Left cardiac atrium (tissue), 4 donors: Measurements from ENCODE around the gene MYMX. TPM values are rescaled to one million over a fixed set of nuclear protein-coding genes. Genes with fewer than 3 reads are reported as not detected.
A peak's percentile ranks its signal among the peaks of the same experiment; 100 is the strongest.

Experiments
- ATAC-seq, 2 donors: fragments of 200-7000 bp; cut with Tn5 transposase; one replicate each; pipeline ENCODE4 v1.9.1; 2020; ENCODE audit warnings: mild to moderate bottlenecking in 2 of 2, moderate library complexity in 2 of 2
- DNase-seq: peaks from one replicate; pipeline ENCODE4 v3.0.0-alpha.2; 2020
- intact Hi-C, 2 donors: fragments of 100-400 bp; cut with DNase I; formaldehyde crosslinking; loops; one replicate each; pipeline versions ENCODE4 v1.14.1 to v1.15.1; 2022 to 2023
- total RNA-seq, 2 donors: library from RNA; stranded (reverse); fragmentation: NEBNext Ultra II Directional; extraction: Animal tissue kit (Norgen Biotek cat#: 25700); gene quantifications; one replicate each; pipeline ENCODE4 v1.2.1, GENCODE V29; 2021
- donor health status: DM: no; HTN: yes; CAD: no.
- donor health status: DM: no; HTN: yes; CAD: no; lungs with severe emphysema.
- donor health status: DM: yes; HTN: yes; CAD: no.
- donor health status: Dilated cardiomyopathy.

Gene MYMX
- total RNA-seq, 2 donors from 2014 or later, result 2.4 to 3.8 TPM

GRCh38 chr6:44243345-44243744, 26.6 kb downstream of the MYMX start:
- DNase-seq (peak; percentile 2), ATAC-seq (no peak)
- intact Hi-C loops, result no loop called here

DNA sequence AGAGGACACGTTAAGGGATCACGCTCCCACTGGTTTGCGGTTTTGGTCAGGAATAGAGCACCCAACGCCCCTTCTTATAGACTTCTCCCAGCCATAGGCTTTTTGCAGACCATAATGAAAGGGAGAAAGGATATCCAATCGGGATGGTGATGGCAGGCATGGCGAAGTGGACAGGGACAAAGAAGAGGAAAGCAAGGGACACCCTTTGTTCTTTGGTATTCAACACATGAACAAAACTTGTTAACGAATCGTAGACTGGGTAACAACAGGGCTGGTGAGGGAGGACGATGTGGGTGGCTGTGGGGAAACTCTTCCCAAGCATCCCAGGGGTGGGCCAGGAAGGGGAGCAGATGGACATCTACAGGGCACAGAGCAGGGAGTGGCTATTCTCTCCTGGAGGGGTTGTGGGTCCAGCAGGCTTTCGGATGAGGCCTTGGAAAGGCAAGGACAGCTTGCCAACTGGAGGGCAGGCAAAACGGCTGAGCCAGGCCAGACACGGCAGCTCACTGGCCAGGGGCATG, 28.7 kb downstream of the MYMX start:
- intact Hi-C loops, result no loop called here
- ATAC-seq, result no peak
- DNase-seq, result no peak

- intact Hi-C loops, result no loop called here
Measured at GRCh38 chr6:44245912-44246662, 29.4 kb downstream of the MYMX start.

DNA sequence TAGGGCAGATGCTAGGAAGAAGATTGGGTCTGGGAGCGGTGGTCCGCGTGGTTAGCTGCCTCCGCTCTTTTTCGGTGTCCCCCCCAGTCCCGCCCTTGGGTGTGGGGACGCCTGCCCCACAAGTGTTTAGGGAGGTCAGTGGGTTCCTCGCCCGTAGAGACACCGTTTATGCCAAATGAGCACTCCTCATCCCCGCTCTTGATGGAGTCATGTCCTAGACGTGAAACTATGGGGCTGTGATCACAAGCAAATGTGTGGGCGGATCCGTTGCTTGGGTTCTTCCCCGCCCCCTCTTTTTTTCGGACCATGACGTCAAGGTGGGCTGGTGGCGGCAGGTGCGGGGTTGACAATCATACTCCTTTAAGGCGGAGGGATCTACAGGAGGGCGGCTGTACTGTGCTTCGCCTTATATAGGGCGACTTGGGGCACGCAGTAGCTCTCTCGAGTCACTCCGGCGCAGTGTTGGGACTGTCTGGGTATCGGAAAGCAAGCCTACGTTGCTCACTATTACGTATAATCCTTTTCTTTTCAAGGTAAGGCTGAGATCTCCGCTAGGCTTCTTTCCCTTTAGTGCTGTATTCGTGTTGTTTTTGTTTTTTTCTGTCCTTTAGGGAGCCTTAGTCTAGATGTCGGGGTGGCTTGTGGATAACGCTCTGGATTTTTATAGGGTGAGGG, 30.1 kb downstream of the MYMX start, which contains the start of gene HSP90AB1:
Gene HSP90AB1, plus strand, starts transcription at position 439 of the 675 bp plus-strand sequence. CDS start 1,529 bp downstream, outside the sequence.
- ATAC-seq, result peak; percentile 87 to 90
- peak; percentile 95 for DNase-seq
- intact Hi-C loops, result no loop called here

More at GRCh38 chr6:44245912-44246662, 29.4 kb downstream of the MYMX start:
- DNase-seq (peak; percentile 93), ATAC-seq (peak; percentile 81 to 86)

GRCh38 chr6:44247338-44248302, 30.9 kb downstream of the MYMX start:
- DNase-seq (peak; percentile 80), ATAC-seq (peak; percentile 45 to 54)
- intact Hi-C loops, result no loop called here

- ATAC-seq, result no peak
- no peak for DNase-seq
- intact Hi-C loops, result no loop called here
Measured at GRCh38 chr6:44248579-44248978, 31.9 kb downstream of the MYMX start.

DNA sequence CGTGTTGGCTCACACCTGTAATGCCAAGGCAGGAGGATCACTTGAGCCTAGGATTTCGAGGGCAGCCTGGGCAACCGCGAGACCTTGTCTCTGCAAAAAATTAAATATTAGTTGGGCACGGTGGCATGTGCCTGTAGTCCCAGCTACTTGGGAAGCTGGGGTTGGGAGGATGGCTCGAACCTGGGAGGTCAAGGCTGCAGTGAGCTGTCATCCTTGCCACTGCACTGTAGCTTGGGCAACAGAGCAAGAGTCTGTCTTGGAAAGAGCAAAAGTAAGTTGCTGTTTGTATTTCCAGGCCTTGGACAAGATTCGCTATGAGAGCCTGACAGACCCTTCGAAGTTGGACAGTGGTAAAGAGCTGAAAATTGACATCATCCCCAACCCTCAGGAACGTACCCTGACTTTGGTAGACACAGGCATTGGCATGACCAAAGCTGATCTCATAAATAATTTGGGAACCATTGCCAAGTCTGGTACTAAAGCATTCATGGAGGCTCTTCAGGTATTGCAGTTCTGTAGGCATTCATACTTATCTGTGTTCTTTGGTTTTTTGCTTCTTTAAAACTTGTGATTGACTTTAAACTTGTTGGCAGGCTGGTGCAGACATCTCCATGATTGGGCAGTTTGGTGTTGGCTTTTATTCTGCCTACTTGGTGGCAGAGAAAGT, 32.5 kb downstream of the MYMX start:
- intact Hi-C loops, result no loop called here
- ATAC-seq, result no peak
- peak; percentile 3 for DNase-seq

DNA sequence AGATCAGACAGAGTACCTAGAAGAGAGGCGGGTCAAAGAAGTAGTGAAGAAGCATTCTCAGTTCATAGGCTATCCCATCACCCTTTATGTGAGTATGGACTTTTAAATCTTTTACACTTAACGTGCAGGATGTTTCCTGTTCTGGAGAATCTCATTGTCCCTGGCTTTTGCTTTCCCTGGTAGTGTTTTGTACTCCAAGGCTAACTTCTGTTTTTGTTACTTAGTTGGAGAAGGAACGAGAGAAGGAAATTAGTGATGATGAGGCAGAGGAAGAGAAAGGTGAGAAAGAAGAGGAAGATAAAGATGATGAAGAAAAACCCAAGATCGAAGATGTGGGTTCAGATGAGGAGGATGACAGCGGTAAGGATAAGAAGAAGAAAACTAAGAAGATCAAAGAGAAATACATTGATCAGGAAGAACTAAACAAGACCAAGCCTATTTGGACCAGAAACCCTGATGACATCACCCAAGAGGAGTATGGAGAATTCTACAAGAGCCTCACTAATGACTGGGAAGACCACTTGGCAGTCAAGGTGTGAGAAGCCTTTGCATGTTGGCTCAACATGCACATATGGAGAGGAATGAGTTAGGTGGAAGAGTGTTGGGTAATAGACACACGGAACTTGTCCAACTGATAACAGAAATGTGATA, 33.5 kb downstream of the MYMX start:
- intact Hi-C loops, result no loop called here
- DNase-seq, result peak; percentile 1

DNA sequence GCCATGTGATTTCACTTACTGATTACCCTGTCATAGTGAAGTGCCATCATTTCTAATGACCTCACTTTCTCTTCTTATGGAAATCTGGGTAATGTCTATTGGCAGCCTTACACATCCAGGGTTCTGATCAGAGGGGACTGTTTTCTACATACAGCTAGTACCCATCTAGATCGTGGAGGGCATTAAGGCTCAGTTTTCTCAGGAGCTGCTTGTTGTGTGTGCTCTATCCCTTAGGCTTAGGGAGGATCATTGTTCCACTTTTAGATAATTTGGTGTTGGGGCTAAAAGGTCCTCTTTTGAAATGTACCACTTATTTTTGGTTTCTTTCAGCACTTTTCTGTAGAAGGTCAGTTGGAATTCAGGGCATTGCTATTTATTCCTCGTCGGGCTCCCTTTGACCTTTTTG, 34.0 kb downstream of the MYMX start:
- intact Hi-C loops, result no loop called here
- no peak for ATAC-seq
- DNase-seq, result no peak

More for the DNA sequence above, 33.5 kb downstream of the MYMX start:
- no peak for ATAC-seq

- DNase-seq, result peak; percentile 20
- ATAC-seq, result no peak
- intact Hi-C loops, result no loop called here
Measured at GRCh38 chr6:44251576-44252524, 35.1 kb downstream of the MYMX start.

GRCh38 chr6:44253307-44254101, 36.8 kb downstream of the MYMX start:
- ATAC-seq, result no peak
- intact Hi-C loops, result no loop called here
- DNase-seq, result no peak

- ATAC-seq (no peak), DNase-seq (no peak)
- intact Hi-C loops, result no loop called here
Measured at GRCh38 chr6:44254191-44255104, 37.7 kb downstream of the MYMX start.

GRCh38 chr6:44255105-44255808, 38.5 kb downstream of the MYMX start:
- intact Hi-C loops, result no loop called here
- ATAC-seq, result no peak
- no peak for DNase-seq

GRCh38 chr6:44255871-44256774, 39.4 kb downstream of the MYMX start:
- DNase-seq (no peak), ATAC-seq (peak in 1 of 2 donors; percentile 6)
- intact Hi-C loops, result no loop called here
